ENCODE measurements around the gene PIMREG. TPM values are rescaled to one million over a fixed set of nuclear protein-coding genes. Genes with fewer than 3 reads are reported as not detected.
"Not testable (repeated sequence)": the region's sequence is repeated elsewhere in the genome, so short reads cannot be mapped to it uniquely, and the experiment has no call there.

The PIMREG gene
- polyA plus RNA-seq, 5 donors = 16.8 to 67.1 (median 25.1) TPM

GRCh38 chr17:6476076-6476809 is 32.0 kb downstream of the PIMREG start:
- DNase-seq = no peak

GRCh38 chr17:6476810-6477179 is 32.5 kb downstream of the PIMREG start:
- DNase-seq = no peak

GRCh38 chr17:6477831-6478383 is 33.7 kb downstream of the PIMREG start:
- no peak for DNase-seq

DNA sequence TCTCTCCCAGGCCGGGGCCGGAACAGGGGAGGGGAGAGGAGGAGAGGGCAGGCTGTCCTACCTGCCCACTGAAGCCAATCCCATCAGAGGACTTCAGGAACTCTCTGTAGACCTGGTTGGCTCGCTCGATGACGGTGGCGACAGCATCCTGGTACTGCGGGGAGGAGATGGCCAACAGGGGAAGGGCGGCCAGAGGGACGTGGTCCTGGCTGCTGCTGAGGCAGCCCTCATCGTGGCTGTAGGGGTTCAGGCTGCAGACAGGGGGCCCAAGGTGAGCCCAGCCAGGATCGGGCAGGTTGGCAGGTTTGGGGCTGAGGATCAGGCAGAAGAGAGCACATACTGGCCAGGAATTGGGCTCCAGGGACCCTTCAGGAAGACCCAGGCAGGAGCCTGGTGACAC is 34.2 kb downstream of the PIMREG start:
- DNase-seq = no peak

DNA sequence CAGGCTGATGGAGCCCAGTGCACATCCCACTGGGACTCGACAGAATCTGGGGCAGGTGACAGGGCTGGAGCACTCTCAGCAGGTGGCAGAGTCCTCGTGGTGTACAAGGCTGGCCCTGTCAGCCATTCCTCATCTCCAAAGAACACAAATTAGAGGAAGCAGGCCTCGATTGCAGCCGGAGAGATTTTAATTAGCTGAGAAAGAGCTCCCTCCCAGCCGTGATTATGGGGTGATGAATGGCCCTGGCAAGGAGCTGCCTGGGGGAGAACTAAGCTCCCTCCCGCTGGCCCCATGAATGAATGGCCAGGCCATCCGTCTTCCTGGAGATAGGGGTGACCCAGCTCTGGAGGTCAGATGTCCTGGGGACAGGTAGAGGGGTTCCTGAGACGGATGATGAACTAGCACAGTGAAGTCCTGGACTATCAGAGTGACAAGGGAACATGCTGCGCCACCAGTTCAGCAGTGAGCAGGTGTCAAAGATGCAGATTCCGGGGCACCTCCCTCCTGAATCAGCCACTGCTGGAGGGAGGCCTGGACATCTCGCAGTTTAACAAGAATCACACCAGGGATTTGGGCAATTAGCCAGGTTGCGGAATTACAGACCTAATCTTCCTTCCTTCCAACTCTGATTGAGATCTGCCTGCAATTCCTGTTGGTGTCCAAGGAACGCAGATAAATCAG is 35.5 kb downstream of the PIMREG start:
- DNase-seq = peak; percentile 12 to 14

GRCh38 chr17:6480303-6480675 is 36.0 kb downstream of the PIMREG start:
- no peak for DNase-seq

DNA sequence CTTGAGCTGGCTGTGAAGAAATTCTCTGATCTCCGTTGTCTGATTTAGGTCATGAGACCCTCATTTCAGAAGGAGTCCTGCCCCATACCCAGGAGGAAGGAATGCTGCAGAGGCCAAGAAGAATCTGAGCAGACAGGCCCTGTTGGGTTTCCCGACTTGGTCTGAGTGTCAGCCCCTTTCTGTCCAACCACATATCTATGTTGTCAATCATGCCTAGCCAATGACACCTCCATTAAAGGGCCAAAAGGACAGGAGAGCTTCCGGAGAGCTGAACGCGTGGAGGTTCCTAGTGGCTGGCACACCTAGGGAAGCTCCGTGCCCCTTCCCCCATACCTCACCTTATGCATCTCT is 37.8 kb downstream of the PIMREG start:
- no peak for DNase-seq

DNA sequence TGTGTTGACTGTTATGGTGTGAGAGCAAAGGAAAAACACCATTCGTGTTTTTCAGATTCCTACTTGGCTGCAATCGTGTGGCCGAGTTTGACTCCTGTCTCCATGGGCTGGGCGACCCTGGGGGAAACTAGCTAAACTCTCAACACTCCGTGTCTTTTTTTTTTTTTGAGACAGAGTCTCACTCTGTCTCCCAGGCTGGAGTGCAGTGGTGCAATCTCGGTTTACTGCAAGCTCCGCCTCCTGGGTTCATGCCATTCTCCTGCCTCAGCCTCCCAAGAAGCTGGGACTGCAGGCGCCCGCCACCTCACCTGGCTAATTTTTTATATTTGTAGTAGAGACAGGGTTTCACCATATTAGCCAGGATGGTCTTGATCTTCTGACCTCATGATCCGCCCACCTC is 38.5 kb downstream of the PIMREG start:
- not testable (repeated sequence) for DNase-seq

GRCh38 chr17:6483507-6483906 is 39.3 kb downstream of the PIMREG start:
- DNase-seq = no peak

DNA sequence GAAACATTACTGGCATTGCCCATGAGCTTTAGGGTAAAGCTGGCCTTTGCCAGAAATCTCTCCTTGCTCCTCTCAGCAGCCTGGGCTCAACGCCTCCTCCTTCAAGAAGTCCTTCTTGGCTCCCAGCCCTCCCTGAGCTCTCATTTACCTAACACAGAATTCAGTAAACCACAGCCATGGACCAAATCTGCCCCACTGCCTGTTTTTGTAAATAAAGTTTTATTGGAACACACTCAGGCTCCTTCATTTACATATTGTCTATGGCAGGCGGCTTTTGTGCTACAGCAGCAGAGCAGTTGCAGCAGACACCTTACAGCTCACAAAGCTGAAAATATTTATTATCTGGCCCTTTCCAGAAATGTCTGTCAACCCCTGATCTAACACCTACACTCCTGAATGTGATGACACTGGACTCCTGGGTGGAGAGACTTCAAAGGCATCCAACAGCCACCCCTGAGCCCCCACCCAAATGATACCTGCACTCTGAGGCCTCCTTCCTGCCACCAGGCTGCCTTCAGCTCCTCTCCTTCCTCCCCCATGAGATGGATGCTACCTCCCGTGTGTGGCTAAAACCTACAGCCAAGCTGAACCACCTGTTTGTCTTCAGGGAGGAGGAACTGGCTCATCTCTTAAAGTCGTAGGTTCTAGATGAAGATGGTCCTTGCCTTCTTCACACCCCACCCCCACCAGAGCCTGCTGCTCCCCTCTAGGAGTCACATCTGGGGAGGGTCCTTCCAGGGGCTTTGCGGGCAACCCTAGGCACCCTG is 41.6 kb downstream of the PIMREG start:
- DNase-seq = no peak

- DNase-seq = no peak
These were observed 43.2 kb downstream of the PIMREG start for GRCh38 chr17:6487251-6488007.

DNA sequence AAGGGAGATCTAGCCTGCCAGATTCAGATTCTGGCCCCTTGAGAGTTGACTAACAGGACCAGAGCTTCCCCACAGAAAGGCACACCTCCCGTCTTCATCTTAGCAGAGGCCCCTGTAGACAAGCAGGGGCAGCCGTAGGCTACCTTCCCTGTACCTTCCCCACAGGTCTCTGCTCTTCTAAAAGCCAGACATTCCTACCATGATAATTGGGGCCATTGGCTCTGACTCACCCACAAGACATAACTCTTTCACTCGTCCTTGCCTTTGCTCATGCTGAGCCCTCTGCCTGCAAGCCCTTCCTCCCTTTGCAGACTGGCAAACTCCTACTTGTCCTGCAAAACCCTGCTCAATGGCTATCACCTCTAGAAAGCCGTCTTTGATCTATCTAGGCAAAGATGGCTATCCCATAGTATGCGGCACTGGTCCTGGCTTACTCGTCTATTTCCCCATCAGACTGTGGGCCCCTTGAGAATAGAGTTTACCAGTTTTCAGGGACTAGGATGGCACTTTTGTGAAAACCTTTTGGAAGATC is 43.8 kb downstream of the PIMREG start:
- DNase-seq = no peak

DNA sequence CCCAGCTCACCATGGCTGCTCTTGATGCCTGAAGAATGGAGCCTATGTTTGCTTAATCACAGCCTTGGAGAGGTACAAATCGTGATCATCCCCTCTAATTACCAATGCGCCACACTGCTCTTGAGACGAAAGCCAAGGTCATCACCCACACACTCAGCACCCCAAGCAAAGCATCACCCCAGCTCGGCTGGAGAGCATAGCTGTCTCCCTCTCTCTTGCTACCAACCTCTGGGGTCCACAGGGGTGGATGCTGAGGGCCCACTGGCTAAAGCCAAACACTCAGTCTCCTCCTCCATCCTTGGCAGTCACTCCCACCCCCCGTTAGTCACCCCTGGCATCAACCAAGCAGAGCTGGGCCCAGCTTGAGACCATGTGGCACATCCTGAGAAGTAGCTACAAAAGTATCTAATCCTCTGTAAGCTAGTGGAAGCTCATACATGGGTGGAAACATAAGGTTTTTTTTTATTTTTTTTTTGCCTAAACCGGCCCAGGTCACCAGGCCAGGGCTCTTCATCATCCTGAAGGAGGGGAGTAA is 44.8 kb downstream of the PIMREG start:
- DNase-seq = no peak

DNA sequence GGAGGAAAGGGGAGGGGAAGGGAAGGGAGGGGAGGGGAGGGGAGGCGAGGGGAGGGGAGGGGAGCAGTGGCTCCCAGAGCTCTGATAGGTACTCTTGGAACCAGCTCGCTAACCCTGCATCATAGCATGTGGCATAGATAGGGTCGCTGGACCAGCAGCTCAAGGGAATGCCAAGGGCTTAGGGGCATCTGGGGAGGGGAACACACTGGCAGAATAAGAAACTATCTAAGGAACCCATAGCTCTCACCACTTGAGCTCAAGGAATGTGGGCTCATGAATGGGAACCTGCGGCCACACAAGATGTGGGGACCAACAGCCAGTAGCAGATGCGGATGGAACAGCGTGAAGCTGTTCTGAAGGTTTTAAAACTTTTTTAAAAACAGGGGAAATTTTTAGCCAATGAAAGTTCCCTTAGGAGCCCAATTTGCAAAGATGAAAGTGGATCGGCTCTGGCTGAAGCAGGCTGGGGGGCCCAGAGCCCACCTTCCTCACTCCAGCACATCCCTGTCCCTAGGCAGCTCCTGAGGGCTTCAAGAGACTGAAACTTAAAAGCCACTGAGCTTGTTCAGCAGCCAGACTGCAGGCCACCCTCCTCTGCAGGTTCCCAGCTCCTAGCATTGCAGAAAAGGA is 46.9 kb downstream of the PIMREG start:
- no peak for DNase-seq

DNA sequence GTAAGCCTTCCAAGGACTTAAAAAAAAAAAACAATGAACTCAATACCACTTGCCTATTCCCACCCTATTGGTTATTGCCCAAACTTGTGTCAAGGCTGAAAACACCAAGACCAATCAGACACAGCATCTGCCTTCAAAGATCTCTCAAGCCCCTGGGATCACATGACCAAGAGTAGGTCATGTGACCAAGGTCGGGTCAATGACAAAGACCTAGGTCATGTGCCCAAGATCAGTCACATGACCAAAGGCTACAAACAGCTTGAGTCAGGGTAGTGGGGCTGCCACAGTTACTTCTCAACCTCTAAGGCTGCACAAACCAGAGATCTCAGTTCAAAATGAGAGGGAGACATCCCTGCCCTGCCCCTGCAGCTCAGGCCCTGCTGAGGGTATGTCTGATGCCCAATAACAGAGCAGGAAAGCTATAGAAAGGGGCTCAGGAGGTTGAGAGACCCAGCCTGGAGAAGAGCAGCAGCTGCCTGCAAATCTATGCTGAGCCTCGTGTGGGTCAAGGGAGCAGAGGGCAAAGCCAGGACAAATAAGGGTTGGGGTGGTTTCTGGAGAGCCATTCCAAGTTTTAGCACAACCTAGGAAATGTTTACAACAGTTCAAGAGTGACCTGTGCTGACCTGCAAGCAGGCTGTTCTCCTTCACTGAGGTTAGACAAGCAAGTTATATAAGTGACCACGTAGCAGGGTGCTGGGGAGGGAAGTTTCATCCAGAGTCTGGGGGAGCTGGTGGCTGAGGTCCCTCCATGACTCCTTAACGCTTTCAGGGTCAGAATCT is 48.8 kb downstream of the PIMREG start:
- no peak for DNase-seq

DNA sequence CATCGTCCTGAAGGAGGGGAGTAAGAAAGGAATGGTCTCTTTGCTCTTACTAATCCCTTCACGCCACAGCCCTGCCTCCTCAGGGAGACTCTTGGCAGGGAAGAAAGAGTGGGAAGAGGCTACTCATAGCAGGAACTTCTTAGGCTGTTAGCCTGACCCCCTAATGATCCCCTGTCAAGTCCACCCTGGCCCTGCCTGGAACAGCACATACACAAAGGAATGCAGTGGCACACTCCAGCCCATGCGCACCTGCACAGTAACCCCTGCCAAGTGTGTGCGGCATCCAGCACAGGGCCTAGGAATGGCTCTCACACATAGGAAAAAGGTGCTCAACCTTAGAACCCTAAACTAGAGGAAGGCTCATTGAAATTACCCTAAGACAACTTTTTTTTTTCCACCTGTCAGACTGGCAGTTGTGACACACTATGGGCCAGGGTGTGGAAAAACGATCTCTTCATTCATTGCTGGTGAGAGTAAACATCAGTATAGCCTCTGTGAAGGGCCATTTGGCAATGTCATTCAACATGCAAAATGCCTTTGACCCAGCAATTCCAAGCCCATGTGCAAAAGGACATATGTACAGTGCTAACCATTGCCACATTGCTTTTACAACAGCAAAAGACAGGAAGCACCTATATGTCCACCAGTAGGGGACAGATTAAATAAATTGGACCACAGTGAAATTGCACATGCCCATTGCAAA is 50.1 kb downstream of the PIMREG start:
- no peak for DNase-seq

DNA sequence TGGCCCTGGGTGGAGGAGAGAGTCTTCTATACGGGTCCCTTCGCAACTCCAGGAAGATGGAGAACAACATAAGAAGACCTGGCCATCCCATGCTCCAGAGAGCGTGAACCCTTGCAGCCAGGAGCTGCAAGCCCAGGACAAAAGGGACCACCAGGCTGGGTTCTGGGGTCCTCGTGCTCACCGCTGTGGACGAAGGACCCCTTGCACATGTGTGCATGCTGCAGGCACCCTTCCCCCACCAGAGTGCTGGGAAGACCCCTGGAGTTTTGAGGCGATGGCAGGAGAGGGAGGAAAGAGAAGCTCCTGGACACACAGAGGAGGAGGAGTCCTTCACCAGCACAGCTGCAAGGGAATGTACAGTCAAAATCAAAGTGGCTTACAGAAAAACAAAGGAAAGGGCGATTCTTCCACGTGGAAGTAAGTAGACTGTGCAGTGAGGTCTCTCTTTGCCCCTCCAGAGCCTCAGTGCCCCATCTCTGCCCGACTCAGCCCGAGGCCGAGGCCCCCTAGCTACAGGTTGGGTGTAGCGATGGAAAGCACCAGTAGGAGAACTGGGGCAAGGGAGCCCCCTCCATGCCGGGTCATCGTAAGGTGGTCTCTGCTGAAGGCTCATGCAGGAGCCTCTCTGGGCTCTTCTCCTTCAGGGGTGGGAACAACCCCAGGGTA is 51.3 kb downstream of the PIMREG start:
- DNase-seq = no peak

GRCh38 chr17:6496116-6496481 is 51.8 kb downstream of the PIMREG start:
- no peak for DNase-seq

Data from right lung (tissue), 5 donors.